GM12801 (cell line): Measurements from ENCODE around the gene CLMP.

ENCODE experiments used
- TF ChIP-seq, protein P1 (sequence below): IDR thresholded peaks from one replicate; pipeline ENCODE4 v1.5.1; 2011; ENCODE audit warnings: control low read depth; ENCODE audit not compliant: insufficient read length; ENCODE audit errors: extremely low read depth

The CLMP gene

GRCh38 chr11:123173856-123174186 lies 21.2 kb downstream of the CLMP start:
- TF ChIP-seq, protein P1, sequence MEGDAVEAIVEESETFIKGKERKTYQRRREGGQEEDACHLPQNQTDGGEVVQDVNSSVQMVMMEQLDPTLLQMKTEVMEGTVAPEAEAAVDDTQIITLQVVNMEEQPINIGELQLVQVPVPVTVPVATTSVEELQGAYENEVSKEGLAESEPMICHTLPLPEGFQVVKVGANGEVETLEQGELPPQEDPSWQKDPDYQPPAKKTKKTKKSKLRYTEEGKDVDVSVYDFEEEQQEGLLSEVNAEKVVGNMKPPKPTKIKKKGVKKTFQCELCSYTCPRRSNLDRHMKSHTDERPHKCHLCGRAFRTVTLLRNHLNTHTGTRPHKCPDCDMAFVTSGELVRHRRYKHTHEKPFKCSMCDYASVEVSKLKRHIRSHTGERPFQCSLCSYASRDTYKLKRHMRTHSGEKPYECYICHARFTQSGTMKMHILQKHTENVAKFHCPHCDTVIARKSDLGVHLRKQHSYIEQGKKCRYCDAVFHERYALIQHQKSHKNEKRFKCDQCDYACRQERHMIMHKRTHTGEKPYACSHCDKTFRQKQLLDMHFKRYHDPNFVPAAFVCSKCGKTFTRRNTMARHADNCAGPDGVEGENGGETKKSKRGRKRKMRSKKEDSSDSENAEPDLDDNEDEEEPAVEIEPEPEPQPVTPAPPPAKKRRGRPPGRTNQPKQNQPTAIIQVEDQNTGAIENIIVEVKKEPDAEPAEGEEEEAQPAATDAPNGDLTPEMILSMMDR: no peak

DNA sequence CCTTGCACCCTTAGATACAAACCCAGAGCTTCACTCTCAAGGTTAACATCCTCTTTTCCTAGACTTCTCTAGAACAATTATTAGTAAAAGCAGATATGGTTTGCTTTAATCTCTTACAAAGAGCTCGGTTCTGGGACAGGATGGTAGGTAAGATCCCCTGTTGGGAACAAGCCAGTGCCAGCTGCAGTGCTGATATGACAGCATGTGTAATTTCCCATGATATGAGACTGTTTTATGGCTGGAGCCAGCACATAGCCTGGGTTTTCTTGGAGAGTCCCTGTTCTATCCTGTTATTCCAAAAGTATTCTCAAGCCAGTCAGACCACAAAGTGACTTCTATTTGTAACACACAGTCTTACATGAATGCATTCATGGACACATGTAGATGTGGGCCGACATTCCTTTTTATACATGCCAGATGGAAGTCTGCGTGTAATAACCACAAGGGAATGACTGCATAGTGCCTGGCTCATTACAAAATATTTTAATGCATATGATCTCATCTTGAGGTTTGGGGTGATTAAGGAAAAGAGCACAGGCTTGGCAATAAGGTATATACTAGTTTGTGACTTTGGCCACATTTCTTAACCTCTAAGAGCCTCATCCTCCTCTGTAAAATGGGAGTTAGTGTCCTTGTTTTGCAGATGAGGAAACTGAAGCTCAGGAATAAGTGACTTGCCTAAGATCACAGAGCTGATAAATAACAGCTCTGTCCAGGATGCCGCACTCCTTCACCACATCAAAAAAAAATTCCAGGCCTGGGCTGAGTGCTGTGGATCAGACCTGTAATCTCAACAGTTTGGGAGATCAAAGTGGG lies 21.8 kb downstream of the CLMP start:
- TF ChIP-seq, protein P1: no peak

- TF ChIP-seq, protein P1: no peak
Observed at GRCh38 chr11:123170929-123171328, 24.1 kb downstream of the CLMP start.

DNA sequence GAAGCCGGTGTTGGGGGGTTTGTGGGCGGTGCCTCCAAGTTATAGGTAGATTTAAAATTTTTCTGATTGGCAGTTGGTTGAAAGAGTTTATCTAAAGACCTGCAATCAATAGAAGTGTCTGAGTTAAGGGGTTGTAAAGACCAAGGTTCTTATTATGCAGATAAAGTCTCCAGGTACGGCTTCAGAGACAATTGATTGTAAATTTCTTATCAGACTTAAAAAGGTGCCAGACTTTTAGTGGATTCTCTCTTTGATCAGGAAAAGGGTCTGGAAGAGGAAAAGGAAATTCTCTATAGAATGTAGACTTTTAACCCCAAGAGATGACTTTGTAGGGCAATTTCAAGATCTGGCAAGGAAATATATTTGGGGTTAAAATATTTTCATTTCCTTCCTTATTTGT lies 25.2 kb downstream of the CLMP start:
- TF ChIP-seq, protein P1: no peak

GRCh38 chr11:123168955-123169484 lies 26.0 kb downstream of the CLMP start:
- TF ChIP-seq, protein P1: no peak

GRCh38 chr11:123168241-123168640 lies 26.8 kb downstream of the CLMP start:
- TF ChIP-seq, protein P1: no peak

DNA sequence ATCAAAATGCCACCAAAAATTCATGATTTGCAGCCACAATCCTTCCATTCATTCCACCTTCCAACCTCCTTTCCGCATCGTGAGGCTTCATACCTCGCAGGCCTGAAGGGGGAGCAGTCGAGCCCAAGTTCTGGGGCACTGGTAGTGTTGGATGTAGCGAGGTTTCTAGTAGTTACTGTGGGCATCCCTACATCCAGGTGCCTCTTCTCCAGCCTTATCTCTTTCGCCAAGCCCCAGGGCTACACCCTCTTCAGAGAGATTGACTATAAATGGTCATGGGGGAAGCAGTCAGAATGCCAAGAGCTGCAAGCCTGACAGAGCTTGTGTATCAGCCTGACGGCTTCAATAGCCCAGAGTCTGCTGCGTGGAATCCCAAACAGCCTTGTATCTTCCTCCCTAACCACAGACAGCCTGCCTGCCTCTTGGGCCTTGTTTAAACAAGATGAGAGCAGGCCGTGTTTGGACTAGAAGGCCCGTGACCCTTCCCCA lies 28.9 kb downstream of the CLMP start:
- TF ChIP-seq, protein P1: no peak
